CD8-positive, alpha-beta memory T cell (primary cell): ENCODE results near the gene CHST8. TPM values are rescaled to one million over a fixed set of nuclear protein-coding genes. Genes with fewer than 3 reads are reported as not detected.
A peak's percentile ranks its signal among the peaks of the same experiment; 100 is the strongest.

Experiments
- CTCF ChIA-PET: fragments of 350-600 bp; sonication (Branson Sonifier 250); formaldehyde crosslinking; loops from one replicate; lab custom pipeline; 2021; ENCODE audit warnings: antibody characterized with exemption; lab: Charles Lee
- POLR2A ChIA-PET: fragments of 350-600 bp; sonication (Branson Sonifier 250); formaldehyde crosslinking; loops from one replicate; lab custom pipeline; 2021; ENCODE audit warnings: antibody characterized with exemption; lab: Charles Lee
- DNase-seq, 5 donors: peaks; one replicate each; pipeline versions ENCODE4 v3.0.0 to v3.0.0-alpha.2; 2020 to 2022; ENCODE audit warnings: mixed read lengths in 1 of 5
- H3K27ac ChIP-seq: one replicate; pipeline ENCODE4 v1.7.0; 2013; ENCODE audit warnings: low read depth, mild to moderate bottlenecking, low read length, moderate library complexity
- H3K27me3 ChIP-seq: 2 replicates; pipeline ENCODE4 v1.7.0; 2013; ENCODE audit warnings: low read length, mild to moderate bottlenecking; ENCODE audit not compliant: insufficient read depth, poor library complexity, severe bottlenecking
- H3K36me3 ChIP-seq: 2 replicates; pipeline ENCODE4 v1.7.0; 2013; ENCODE audit warnings: mild to moderate bottlenecking, low read length, moderate library complexity; ENCODE audit not compliant: insufficient read depth
- H3K4me1 ChIP-seq: 2 replicates; pipeline ENCODE4 v1.7.0; 2013; ENCODE audit warnings: mild to moderate bottlenecking, low read length, moderate library complexity; ENCODE audit not compliant: insufficient read depth
- H3K4me3 ChIP-seq: 2 replicates; pipeline ENCODE4 v1.7.0; 2013; ENCODE audit warnings: mild to moderate bottlenecking, low read length
- H3K9me3 ChIP-seq: 2 replicates; pipeline ENCODE4 v1.7.0; 2013; ENCODE audit warnings: mild to moderate bottlenecking, low read length
- H3K27ac Mint-ChIP-seq, 8 donors: one replicate each; pipeline ENCODE4 v1.8.0; 2020 to 2021; ENCODE audit warnings: mixed read lengths in 8 of 8, mild to moderate bottlenecking in 6 of 8, inconsistent platforms in 3 of 8, moderate library complexity in 3 of 8
- H3K27me3 Mint-ChIP-seq, 2 donors: one replicate each; pipeline ENCODE4 v1.8.0; 2020 to 2021; ENCODE audit warnings: mixed read lengths in 2 of 2, mild to moderate bottlenecking in 1 of 2, moderate library complexity in 1 of 2
- H3K36me3 Mint-ChIP-seq, 3 donors: one replicate each; pipeline ENCODE4 v1.8.0; 2020 to 2021; ENCODE audit warnings: mixed read lengths in 3 of 3, inconsistent platforms in 1 of 3, mild to moderate bottlenecking in 1 of 3
- H3K4me1 Mint-ChIP-seq, 3 donors: one replicate each; pipeline ENCODE4 v1.8.0; 2020 to 2021; ENCODE audit warnings: mixed read lengths in 3 of 3, inconsistent platforms in 1 of 3, mild to moderate bottlenecking in 1 of 3
- H3K4me3 Mint-ChIP-seq, 7 donors: one replicate each; pipeline ENCODE4 v1.8.0; 2020 to 2021; ENCODE audit warnings: mixed read lengths in 7 of 7, mild to moderate bottlenecking in 6 of 7, moderate library complexity in 4 of 7, inconsistent platforms in 2 of 7
- H3K9me3 Mint-ChIP-seq, 5 donors: one replicate each; pipeline ENCODE4 v1.8.0; 2020 to 2022; ENCODE audit warnings: mixed read lengths in 5 of 5, mild to moderate bottlenecking in 3 of 5, moderate library complexity in 2 of 5, inconsistent platforms in 1 of 5
- polyA plus RNA-seq: library from polyadenylated mRNA; unstranded; fragments of 300-500 nt; fragmentation: Illumina TruSeq; gene quantifications from one replicate; pipeline ENCODE4 v1.2.3, GENCODE V29; 2021
- total RNA-seq, 2 experiments: library from RNA; stranded (reverse); gene quantifications; one replicate each; pipeline ENCODE4 v1.2.3, GENCODE V29; 2021

CHST8 gene
- total and polyA plus RNA-seq, 3 experiments from 2014 or later: not detected

GRCh38 chr19:33767898-33768413 lies 146.2 kb downstream of the CHST8 start:
- no peaks in the 10 kb centered on the region for H3K9me3 Mint-ChIP-seq
- DNase-seq: no peak
- H3K36me3 Mint-ChIP-seq: no peaks in the 10 kb centered on the region
- no peak overlapping the region for H3K4me3 ChIP-seq
- no peak overlapping the region for H3K27ac ChIP-seq
- no peaks in the 10 kb centered on the region for H3K36me3 ChIP-seq
- POLR2A ChIA-PET: interaction anchor here (0.6 kb wide), 1 partner anchor 1239 kb away, joined by 3 read pairs; no protein-coding TSS in a partner anchor
- H3K27ac Mint-ChIP-seq: no peak overlapping the region
- H3K27me3 ChIP-seq: no peaks in the 10 kb centered on the region
- no peaks in the 10 kb centered on the region for H3K9me3 ChIP-seq
- H3K4me1 Mint-ChIP-seq: no peaks in the 10 kb centered on the region
- H3K27me3 Mint-ChIP-seq: peaks cover 14 to 27% of the 10 kb centered on the region in 2 donors
- H3K4me3 Mint-ChIP-seq: no peak overlapping the region
- H3K4me1 ChIP-seq: no peaks in the 10 kb centered on the region
- CTCF ChIA-PET: interaction anchor here (2.4 kb wide), 1 partner anchor 10 kb away, joined by 12 read pairs; no protein-coding TSS in a partner anchor

DNA sequence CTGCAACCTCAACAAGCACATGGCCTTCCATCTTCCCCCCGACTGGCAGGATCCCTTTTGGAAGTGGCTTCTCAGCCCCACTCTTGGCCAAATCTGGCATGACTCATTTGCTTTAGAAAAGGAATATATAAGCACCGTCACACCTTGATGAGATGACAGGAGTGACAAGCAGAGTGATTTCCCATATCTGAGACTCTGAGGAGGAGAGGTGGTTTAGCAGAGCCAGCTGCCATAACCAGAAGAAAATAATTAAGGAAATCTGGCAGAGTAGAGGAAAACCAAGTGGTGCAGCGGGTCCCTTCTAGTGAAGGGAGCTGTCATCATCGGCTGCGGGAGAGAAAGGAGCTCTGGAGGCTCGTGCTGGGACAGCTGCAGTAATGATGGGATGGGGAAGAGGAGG lies 147.5 kb downstream of the CHST8 start:
- Mint-ChIP-seq H3K4me3 (no peak overlapping the region), H3K9me3 (no peaks in the 10 kb centered on the region), H3K36me3 (no peaks in the 10 kb centered on the region), H3K27ac (no peak overlapping the region), H3K4me1 (no peaks in the 10 kb centered on the region), H3K27me3 (peaks cover 16 to 27% of the 10 kb centered on the region in 2 donors)
- DNase-seq: peak in 1 of 5 donors; percentile 6
- no peaks in the 10 kb centered on the region for H3K27me3 ChIP-seq
- no peak overlapping the region for H3K27ac ChIP-seq
- H3K9me3 ChIP-seq: no peaks in the 10 kb centered on the region
- H3K4me1 ChIP-seq: no peaks in the 10 kb centered on the region
- ChIA-PET POLR2A (no interaction called here), CTCF (interaction anchor here (1.3 to 2.4 kb wide), 2 partner anchors 9 to 338 kb away, joined by 3 to 12 read pairs; no protein-coding TSS in a partner anchor)
- H3K36me3 ChIP-seq: no peaks in the 10 kb centered on the region
- H3K4me3 ChIP-seq: no peak overlapping the region

GRCh38 chr19:33770107-33770506 lies 148.4 kb downstream of the CHST8 start:
- ChIA-PET CTCF (interaction anchor here (1.3 kb wide), 1 partner anchor 19 kb away, joined by 5 read pairs; no protein-coding TSS in a partner anchor), POLR2A (no interaction called here)
- no peak for DNase-seq
- H3K27ac ChIP-seq: no peak overlapping the region
- H3K27ac Mint-ChIP-seq: no peak overlapping the region
- H3K4me3 ChIP-seq: no peak overlapping the region
- no peaks in the 10 kb centered on the region for H3K4me1 ChIP-seq
- no peak overlapping the region for H3K4me3 Mint-ChIP-seq
- no peaks in the 10 kb centered on the region for H3K36me3 ChIP-seq
- H3K27me3 ChIP-seq: no peaks in the 10 kb centered on the region
- H3K36me3 Mint-ChIP-seq: no peaks in the 10 kb centered on the region
- H3K4me1 Mint-ChIP-seq: no peaks in the 10 kb centered on the region
- peaks cover 16 to 27% of the 10 kb centered on the region in 2 donors for H3K27me3 Mint-ChIP-seq
- H3K9me3 Mint-ChIP-seq: no peaks in the 10 kb centered on the region
- H3K9me3 ChIP-seq: no peaks in the 10 kb centered on the region

- peaks cover 0 to 1% (median 0%) of the 10 kb centered on the region in 5 donors for H3K9me3 Mint-ChIP-seq
- DNase-seq: peak; percentile 26 to 56 (median 49)
- no peak overlapping the region for H3K4me3 Mint-ChIP-seq
Measured at GRCh38 chr19:33771384-33772101, 149.8 kb downstream of the CHST8 start.

DNA sequence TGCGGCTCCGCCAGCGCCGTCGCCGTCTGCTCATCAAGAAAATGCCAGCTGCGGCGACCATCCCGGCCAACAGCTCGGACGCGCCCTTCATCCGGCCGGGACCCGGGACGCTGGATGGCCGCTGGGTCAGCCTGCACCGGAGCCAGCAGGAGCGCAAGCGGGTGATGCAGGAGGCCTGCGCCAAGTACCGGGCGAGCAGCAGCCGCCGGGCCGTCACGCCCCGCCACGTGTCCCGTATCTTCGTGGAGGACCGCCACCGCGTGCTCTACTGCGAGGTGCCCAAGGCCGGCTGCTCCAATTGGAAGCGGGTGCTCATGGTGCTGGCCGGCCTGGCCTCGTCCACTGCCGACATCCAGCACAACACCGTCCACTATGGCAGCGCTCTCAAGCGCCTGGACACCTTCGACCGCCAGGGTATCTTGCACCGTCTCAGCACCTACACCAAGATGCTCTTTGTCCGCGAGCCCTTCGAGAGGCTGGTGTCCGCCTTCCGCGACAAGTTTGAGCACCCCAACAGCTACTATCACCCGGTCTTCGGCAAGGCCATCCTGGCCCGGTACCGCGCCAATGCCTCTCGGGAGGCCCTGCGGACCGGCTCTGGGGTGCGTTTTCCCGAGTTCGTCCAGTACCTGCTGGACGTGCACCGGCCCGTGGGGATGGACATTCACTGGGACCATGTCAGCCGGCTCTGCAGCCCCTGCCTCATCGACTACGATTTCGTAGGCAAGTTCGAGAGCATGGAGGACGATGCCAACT lies 150.5 kb downstream of the CHST8 start:
- peaks cover 15 to 36% of the 10 kb centered on the region in 2 donors for H3K27me3 Mint-ChIP-seq
- H3K4me1 ChIP-seq: no peaks in the 10 kb centered on the region
- H3K27ac ChIP-seq: no peak overlapping the region
- ChIA-PET CTCF (interaction anchor here (0.5 to 1.5 kb wide), 4 partner anchors 10 to 467 kb away, joined by 3 to 6 read pairs (median 3); no protein-coding TSS in a partner anchor), POLR2A (no interaction called here)
- H3K4me3 Mint-ChIP-seq: no peak overlapping the region
- no peaks in the 10 kb centered on the region for H3K4me1 Mint-ChIP-seq
- no peaks in the 10 kb centered on the region for H3K9me3 ChIP-seq
- H3K9me3 Mint-ChIP-seq: peaks cover 0 to 1% (median 0%) of the 10 kb centered on the region in 5 donors
- no peaks in the 10 kb centered on the region for H3K36me3 Mint-ChIP-seq
- no peak overlapping the region for H3K27ac Mint-ChIP-seq
- no peak overlapping the region for H3K4me3 ChIP-seq
- H3K27me3 ChIP-seq: no peaks in the 10 kb centered on the region
- H3K36me3 ChIP-seq: no peaks in the 10 kb centered on the region
- no peak for DNase-seq

More at GRCh38 chr19:33771384-33772101, 149.8 kb downstream of the CHST8 start:
- H3K9me3 ChIP-seq: no peaks in the 10 kb centered on the region
- H3K4me3 ChIP-seq: no peak overlapping the region
- CTCF ChIA-PET: interaction anchor here (1.0 to 1.5 kb wide), 4 partner anchors 10 to 358 kb away, joined by 3 to 6 read pairs (median 4); no protein-coding TSS in a partner anchor
- H3K4me1 Mint-ChIP-seq: no peaks in the 10 kb centered on the region
- no peaks in the 10 kb centered on the region for H3K36me3 ChIP-seq
- H3K27me3 ChIP-seq: no peaks in the 10 kb centered on the region
- no peak overlapping the region for H3K27ac ChIP-seq
- H3K27ac Mint-ChIP-seq: no peak overlapping the region
- H3K4me1 ChIP-seq: no peaks in the 10 kb centered on the region
- H3K27me3 Mint-ChIP-seq: peaks cover 16 to 37% of the 10 kb centered on the region in 2 donors
- POLR2A ChIA-PET: no interaction called here
- H3K36me3 Mint-ChIP-seq: no peaks in the 10 kb centered on the region

GRCh38 chr19:33772858-33773180 lies 151.1 kb downstream of the CHST8 start:
- Histone ChIP-seq H3K4me1 (no peaks in the 10 kb centered on the region), H3K9me3 (no peaks in the 10 kb centered on the region), H3K4me3 (no peak overlapping the region), H3K27ac (no peak overlapping the region), H3K36me3 (no peaks in the 10 kb centered on the region), H3K27me3 (no peaks in the 10 kb centered on the region)
- H3K36me3 Mint-ChIP-seq: no peaks in the 10 kb centered on the region
- peaks cover 10 to 32% of the 10 kb centered on the region in 2 donors for H3K27me3 Mint-ChIP-seq
- H3K4me3 Mint-ChIP-seq: no peak overlapping the region
- no peaks in the 10 kb centered on the region for H3K4me1 Mint-ChIP-seq
- H3K27ac Mint-ChIP-seq: no peak overlapping the region
- H3K9me3 Mint-ChIP-seq: peaks cover 0 to 1% (median 0%) of the 10 kb centered on the region in 5 donors
- no peak for DNase-seq
- POLR2A ChIA-PET: no interaction called here
- CTCF ChIA-PET: interaction anchor here (1.1 kb wide), 1 partner anchor 359 kb away, joined by 3 read pairs; no protein-coding TSS in a partner anchor

GRCh38 chr19:33773704-33774624 lies 152.2 kb downstream of the CHST8 start:
- Mint-ChIP-seq H3K9me3 (peaks cover 0 to 3% (median 0%) of the 10 kb centered on the region in 5 donors), H3K27me3 (peaks cover 11 to 36% of the 10 kb centered on the region in 2 donors), H3K4me1 (peaks cover 3 to 8% (median 7%) of the 10 kb centered on the region in 3 donors), H3K4me3 (no peak overlapping the region), H3K36me3 (no peaks in the 10 kb centered on the region), H3K27ac (no peak overlapping the region)
- ChIA-PET CTCF (no interaction called here), POLR2A (no interaction called here)
- H3K27me3 ChIP-seq: peaks cover 5% of the 10 kb centered on the region
- DNase-seq: no peak
- H3K9me3 ChIP-seq: no peaks in the 10 kb centered on the region
- no peak overlapping the region for H3K27ac ChIP-seq
- H3K36me3 ChIP-seq: no peaks in the 10 kb centered on the region
- H3K4me1 ChIP-seq: peaks cover 5% of the 10 kb centered on the region
- H3K4me3 ChIP-seq: no peak overlapping the region
